IMR-90 (cell line): ENCODE results near the gene WDR1. TPM values are rescaled to one million over a fixed set of nuclear protein-coding genes. Genes with fewer than 3 reads are reported as not detected.

Experiments used
- ATAC-seq: fragments of 200-7000 bp; cut with Tn5 transposase; 2 replicates; pipeline ENCODE4 v1.9.1; 2020; ENCODE audit warnings: low read depth, mild to moderate bottlenecking, moderate library complexity
- BruUV-seq: library from RNA; stranded (reverse); fragments of 400-500 nt; replicated peaks from 2 replicates; lab custom pipeline; 2021; lab: Mats Ljungman, UMichigan
- CTCF ChIA-PET: fragments of 300-600 bp; formaldehyde crosslinking; extraction: SDS; loops from one replicate; lab custom pipeline; 2021; ENCODE audit warnings: antibody characterized with exemption; lab: Yijun Ruan, JAX
- POLR2A ChIA-PET: fragments of 300-600 bp; sonication (Branson Sonifier 250); formaldehyde crosslinking; loops from one replicate; lab custom pipeline; 2022; ENCODE audit warnings: antibody characterized with exemption; ENCODE audit not compliant: unreplicated experiment; lab: Charles Lee
- DNase-seq: peaks from one replicate; pipeline ENCODE4 v3.0.0; 2013
- H2AFZ ChIP-seq: replicated peaks from 2 replicates; pipeline ENCODE3; 2013; ENCODE audit warnings: low read length, mild to moderate bottlenecking; ENCODE audit not compliant: poor library complexity
- H2AK5ac ChIP-seq: 2 replicates; pipeline ENCODE4 v1.6.1; 2013; ENCODE audit warnings: low read depth, low read length, inconsistent platforms
- H2AK9ac ChIP-seq: replicated peaks from 2 replicates; pipeline ENCODE3; 2013; ENCODE audit warnings: mild to moderate bottlenecking, low read depth, low read length, moderate library complexity; ENCODE audit not compliant: poor library complexity
- H2BK120ac ChIP-seq: 2 replicates; pipeline ENCODE4 v1.6.1; 2013; ENCODE audit warnings: low read depth, low read length, inconsistent platforms
- H2BK15ac ChIP-seq: 3 replicates; pipeline ENCODE4 v1.6.1; 2013; ENCODE audit warnings: low read depth, low read length, inconsistent platforms
- H2BK20ac ChIP-seq: 2 replicates; pipeline ENCODE4 v1.6.1; 2013; ENCODE audit warnings: low read depth, mild to moderate bottlenecking, inconsistent platforms, low read length, moderate library complexity
- H2BK5ac ChIP-seq: 2 replicates; pipeline ENCODE4 v1.6.1; 2013; ENCODE audit warnings: mild to moderate bottlenecking, low read depth, low read length, inconsistent platforms; ENCODE audit not compliant: poor library complexity, severe bottlenecking
- H3K14ac ChIP-seq: replicated peaks from 2 replicates; pipeline ENCODE4 v1.6.1; 2013; ENCODE audit warnings: low read depth, low read length, inconsistent platforms
- H3K18ac ChIP-seq: 2 replicates; pipeline ENCODE4 v1.6.1; 2013; ENCODE audit warnings: low read depth, low read length, control low read depth
- H3K23ac ChIP-seq: 2 replicates; pipeline ENCODE4 v1.6.1; 2013; ENCODE audit warnings: low read depth, low read length, inconsistent platforms
- H3K27ac ChIP-seq: 2 replicates; pipeline ENCODE4 v1.5.1; 2013; ENCODE audit warnings: mild to moderate bottlenecking, control low read depth, low read length; ENCODE audit not compliant: insufficient read depth
- H3K27me3 ChIP-seq: 2 replicates; pipeline ENCODE4 v1.6.1; 2013; ENCODE audit warnings: low read length; ENCODE audit not compliant: control insufficient read depth, insufficient read depth
- H3K36me3 ChIP-seq: 2 replicates; pipeline ENCODE4 v1.6.1; 2013; ENCODE audit warnings: low read length, mixed read lengths; ENCODE audit not compliant: control insufficient read depth, insufficient read depth
- H3K4ac ChIP-seq: 2 replicates; pipeline ENCODE4 v1.6.1; 2013; ENCODE audit warnings: low read depth, low read length, inconsistent platforms
- H3K4me1 ChIP-seq: 2 replicates; pipeline ENCODE4 v1.6.1; 2013; ENCODE audit warnings: low read length, mixed read lengths; ENCODE audit not compliant: control insufficient read depth, insufficient read depth
- H3K4me2 ChIP-seq: 2 replicates; pipeline ENCODE4 v1.6.1; 2013; ENCODE audit warnings: low read depth, mild to moderate bottlenecking, control low read depth, low read length, moderate library complexity
- H3K4me3 ChIP-seq: 2 replicates; pipeline ENCODE4 v1.5.1; 2013; ENCODE audit warnings: low read depth, mild to moderate bottlenecking, control low read depth, low read length, moderate library complexity; ENCODE audit not compliant: insufficient read depth
- H3K56ac ChIP-seq: 2 replicates; pipeline ENCODE4 v1.6.1; 2013; ENCODE audit warnings: low read length, inconsistent platforms; ENCODE audit not compliant: insufficient read depth; ENCODE audit errors: extremely low read depth
- H3K79me1 ChIP-seq, 2 experiments: 2 replicates each; pipeline ENCODE4 v1.6.1; 2013; ENCODE audit warnings: low read length in 2 of 2, inconsistent platforms in 1 of 2, low read depth in 1 of 2
- H3K9ac ChIP-seq: 2 replicates; pipeline ENCODE4 v1.6.1; 2013; ENCODE audit warnings: low read depth, low read length, control low read depth
- H3K9me1 ChIP-seq: 2 replicates; pipeline ENCODE4 v1.6.1; 2013; ENCODE audit warnings: low read length, inconsistent platforms; ENCODE audit not compliant: insufficient read depth
- H3K9me3 ChIP-seq: 2 replicates; pipeline ENCODE4 v1.6.1; 2013; ENCODE audit warnings: low read length; ENCODE audit not compliant: control insufficient read depth, insufficient read depth
- H4K20me1 ChIP-seq: 2 replicates; pipeline ENCODE4 v1.6.1; 2013; ENCODE audit warnings: low read length, inconsistent platforms; ENCODE audit not compliant: insufficient read depth
- H4K5ac ChIP-seq: 2 replicates; pipeline ENCODE4 v1.6.1; 2013; ENCODE audit warnings: mild to moderate bottlenecking, low read depth, low read length, control low read depth
- H4K8ac ChIP-seq, 2 experiments: 2 replicates each; pipeline ENCODE4 v1.6.1; 2013; ENCODE audit warnings: low read depth in 2 of 2, low read length in 2 of 2, control low read depth in 1 of 2, inconsistent platforms in 1 of 2
- H4K91ac ChIP-seq: 2 replicates; pipeline ENCODE4 v1.6.1; 2013; ENCODE audit warnings: low read depth, low read length, inconsistent platforms; ENCODE audit not compliant: insufficient read depth
- BHLHE40 ChIP-seq: fragments of 150-350 bp; IDR thresholded peaks from 2 replicates; pipeline ENCODE4 v1.6.1; 2016; ENCODE audit warnings: mild to moderate bottlenecking, low read depth, low read length
- CHD1 ChIP-seq: IDR thresholded peaks from 2 replicates; pipeline ENCODE4 v1.6.1; 2012; ENCODE audit warnings: low read depth, low read length, improper control_type of control experiment
- CTCF ChIP-seq: conservative IDR thresholded peaks from 2 replicates; pipeline ENCODE4 v1.5.1; 2012; ENCODE audit warnings: mild to moderate bottlenecking, low read depth, low read length, improper control_type of control experiment
- FOS ChIP-seq: fragments of 150-350 bp; IDR thresholded peaks from 2 replicates; pipeline ENCODE4 v1.6.1; 2016; ENCODE audit warnings: low read depth, low read length
- MAZ ChIP-seq: IDR thresholded peaks from 2 replicates; pipeline ENCODE4 v1.6.1; 2012; ENCODE audit warnings: low read depth, mild to moderate bottlenecking, low read length, improper control_type of control experiment, moderate library complexity, borderline replicate concordance
- POLR2A ChIP-seq: IDR thresholded peaks from 2 replicates; pipeline ENCODE4 v1.6.1; 2012; ENCODE audit warnings: mild to moderate bottlenecking, low read depth, low read length
- RAD21 ChIP-seq: IDR thresholded peaks from 2 replicates; pipeline ENCODE4 v1.6.1; 2012; ENCODE audit warnings: low read length, improper control_type of control experiment
- RCOR1 ChIP-seq: IDR thresholded peaks from 2 replicates; pipeline ENCODE4 v1.6.1; 2012; ENCODE audit warnings: mild to moderate bottlenecking, low read length, improper control_type of control experiment; ENCODE audit not compliant: insufficient replicate concordance
- RFX5 ChIP-seq: IDR thresholded peaks from 2 replicates; pipeline ENCODE4 v1.8.0; 2012; ENCODE audit warnings: low read depth, mild to moderate bottlenecking, low read length, moderate library complexity
- SMC3 ChIP-seq: fragments of 150-350 bp; IDR thresholded peaks from 2 replicates; pipeline ENCODE4 v1.6.1; 2016; ENCODE audit warnings: low read depth, mild to moderate bottlenecking, antibody characterized with exemption, low read length, moderate library complexity
- USF2 ChIP-seq: fragments of 150-350 bp; IDR thresholded peaks from 2 replicates; pipeline ENCODE4 v1.6.1; 2017; ENCODE audit warnings: mild to moderate bottlenecking, antibody characterized with exemption, low read length, low read depth
- WGBS, 2 experiments: methylation state at CpG; one replicate each; pipeline versions ENCODE4 v1.1.5 to v1.1.7; 2013; ENCODE audit warnings: missing lambda C conversion rate in 2 of 2; ENCODE audit not compliant: insufficient read length in 1 of 2; ENCODE audit errors: extremely low coverage in 2 of 2; 5-methylcytosine and 5-hydroxymethylcytosine counted together
- dilution Hi-C: fragments of 300-500 bp; cut with HindIII; formaldehyde crosslinking; loops from one replicate; pipeline ENCODE4 v1.14.3; 2018; ENCODE audit warnings: low sequenced_read_pairs; ENCODE audit not compliant: unreplicated experiment
- in situ Hi-C: fragments of 300-500 bp; cut with MboI; formaldehyde crosslinking; loops from 3 replicates; pipeline ENCODE4 v1.14.3; 2019; ENCODE audit warnings: low sequenced_read_pairs, inconsistent platforms, mixed read lengths
- intact Hi-C: fragments of 100-400 bp; cut with micrococcal nuclease; formaldehyde crosslinking; loops from 2 replicates; pipeline ENCODE4 v1.10.0; 2022
- polyA plus RNA-seq, 3 experiments: library from polyadenylated mRNA; depleted of rRNA; stranded (reverse); fragments of >200 nt; gene quantifications; 2 replicates each; pipeline ENCODE4 v1.2.3, GENCODE V29; 2012; ENCODE audit warnings: low replicate concordance in 1 of 3
- total RNA-seq: library from RNA; depleted of rRNA; stranded (reverse); fragments of >200 nt; gene quantifications from 2 replicates; pipeline ENCODE4 v1.2.3, GENCODE V29; 2012

The WDR1 gene
- total and polyA plus RNA-seq, 2 of the 4 experiments (the other 2 are of a cell fraction): 725 to 992 TPM

- in situ Hi-C loops: loop anchor here (25.0 kb wide), 2 partner anchors 112 to 1638 kb away; partner anchors contain the start of genes ACOX3 and TRMT44
- Histone ChIP-seq H2BK5ac (no peak overlapping the region), H3K18ac (no peak overlapping the region), H3K9ac (no peak overlapping the region), H3K27ac (no peak overlapping the region), H2AK9ac (no peak overlapping the region), H3K56ac (no peak overlapping the region), H4K5ac (no peak overlapping the region), H3K36me3 (peaks cover 75% of the 10 kb centered on the region), H3K4me3 (no peak overlapping the region), H4K91ac (no peak overlapping the region), H3K14ac (no peak overlapping the region), H3K9me1 (no peaks in the 10 kb centered on the region), H3K4me1 (no peaks in the 10 kb centered on the region), H3K27me3 (no peaks in the 10 kb centered on the region), H2BK15ac (no peak overlapping the region), H3K9me3 (no peaks in the 10 kb centered on the region), H2AK5ac (no peak overlapping the region), H3K4me2 (no peak overlapping the region), H2BK20ac (no peak overlapping the region), H4K20me1 (peaks cover 61% of the 10 kb centered on the region), H4K8ac (no peak overlapping the region), H2BK120ac (no peak overlapping the region), H2AFZ (no peak overlapping the region), H3K4ac (no peak overlapping the region), H3K23ac (no peak overlapping the region), H3K79me1 (peaks cover 14 to 42% of the 10 kb centered on the region in 2 experiments)
- dilution Hi-C loops: no loop called here
- WGBS, 2 experiments: 80% methylated on average over 12 of the region's 20 CpGs; no CpG with 5 or more reads in 1 of the 2 experiments
- intact Hi-C loops: no loop called here
- DNase-seq: no peak
- BruUV-seq: no TSS peak
- TF ChIP-seq FOS (no peak), BHLHE40 (no peak), RFX5 (no peak), SMC3 (no peak), MAZ (no peak), RAD21 (no peak), CHD1 (no peak), RCOR1 (no peak), CTCF (no peak), USF2 (no peak), POLR2A (no peak)
- CTCF ChIA-PET: no interaction called here
- POLR2A ChIA-PET: no interaction called here
- no peak for ATAC-seq
Observed at GRCh38 chr4:10075158-10075863, 41.3 kb downstream of the WDR1 start.
